Loucy (cell line): Measurements from ENCODE around the gene CACNA1H.

ENCODE experiments used
- H2AFZ ChIP-seq: fragments of 200-600 bp; sonication (generic); 2 replicates; pipeline ENCODE4 v1.6.0; 2016; ENCODE audit warnings: antibody characterized with exemption, mild to moderate bottlenecking, low read length, moderate library complexity
- H3F3A ChIP-seq: fragments of 200-600 bp; 2 replicates; pipeline ENCODE4 v1.6.0; 2016; ENCODE audit warnings: antibody characterized with exemption, low read depth, mild to moderate bottlenecking
- H3K27me3 ChIP-seq: fragments of 200-600 bp; sonication (generic); 2 replicates; pipeline ENCODE4 v1.6.1; 2014; ENCODE audit warnings: low read length, mild to moderate bottlenecking; ENCODE audit not compliant: insufficient read depth, poor library complexity, severe bottlenecking
- H3K36me3 ChIP-seq: fragments of 200-600 bp; sonication (generic); 2 replicates; pipeline ENCODE4 v1.6.1; 2016; ENCODE audit warnings: low read length; ENCODE audit not compliant: insufficient read depth
- H3K4me1 ChIP-seq: fragments of 200-600 bp; sonication (generic); 2 replicates; pipeline ENCODE4 v1.5.1; 2014; ENCODE audit warnings: low read length, mild to moderate bottlenecking; ENCODE audit not compliant: insufficient read depth, poor library complexity, severe bottlenecking
- H3K4me2 ChIP-seq: fragments of 200-600 bp; sonication (generic); 2 replicates; pipeline ENCODE4 v1.6.0; 2014; ENCODE audit warnings: antibody characterized with exemption, low read length, low read depth, mild to moderate bottlenecking; ENCODE audit not compliant: poor library complexity, severe bottlenecking
- H3K4me3 ChIP-seq: fragments of 200-600 bp; sonication (generic); 2 replicates; pipeline ENCODE4 v1.5.1; 2014; ENCODE audit warnings: low read length, mild to moderate bottlenecking, mixed read lengths; ENCODE audit not compliant: poor library complexity, severe bottlenecking
- H3K79me2 ChIP-seq: fragments of 200-600 bp; sonication (generic); 2 replicates; pipeline ENCODE4 v1.6.1; 2014; ENCODE audit warnings: low read length; ENCODE audit not compliant: insufficient read depth
- H3K9ac ChIP-seq: fragments of 200-600 bp; sonication (generic); 2 replicates; pipeline ENCODE4 v1.6.0; 2014; ENCODE audit warnings: mild to moderate bottlenecking, low read depth, low read length, moderate library complexity; ENCODE audit not compliant: poor library complexity, severe bottlenecking
- H3K9me2 ChIP-seq: fragments of 200-600 bp; sonication (generic); replicated peaks from 2 replicates; pipeline ENCODE4 v1.6.1; 2016; ENCODE audit warnings: low read depth, low read length, mixed read lengths
- H3K9me3 ChIP-seq: fragments of 200-600 bp; sonication (generic); 2 replicates; pipeline ENCODE4 v1.6.1; 2014; ENCODE audit warnings: mild to moderate bottlenecking, antibody characterized with exemption, low read length, low read depth; ENCODE audit not compliant: insufficient read depth
- H4K20me1 ChIP-seq: fragments of 200-600 bp; sonication (generic); 2 replicates; pipeline ENCODE4 v1.6.0; 2014; ENCODE audit warnings: antibody characterized with exemption, low read length, mild to moderate bottlenecking; ENCODE audit not compliant: insufficient read depth, poor library complexity, severe bottlenecking
- CTCF ChIP-seq: fragments of 200-600 bp; sonication (generic); conservative IDR thresholded peaks from 2 replicates; pipeline ENCODE4 v1.5.1; 2014; ENCODE audit warnings: mild to moderate bottlenecking, antibody characterized with exemption, low read length
- EZH2phosphoT487 ChIP-seq: fragments of 200-600 bp; IDR thresholded peaks from 2 replicates; pipeline ENCODE4 v1.6.1; 2018; ENCODE audit warnings: antibody characterized with exemption, mild to moderate bottlenecking, moderate library complexity, borderline replicate concordance

The CACNA1H gene

DNA sequence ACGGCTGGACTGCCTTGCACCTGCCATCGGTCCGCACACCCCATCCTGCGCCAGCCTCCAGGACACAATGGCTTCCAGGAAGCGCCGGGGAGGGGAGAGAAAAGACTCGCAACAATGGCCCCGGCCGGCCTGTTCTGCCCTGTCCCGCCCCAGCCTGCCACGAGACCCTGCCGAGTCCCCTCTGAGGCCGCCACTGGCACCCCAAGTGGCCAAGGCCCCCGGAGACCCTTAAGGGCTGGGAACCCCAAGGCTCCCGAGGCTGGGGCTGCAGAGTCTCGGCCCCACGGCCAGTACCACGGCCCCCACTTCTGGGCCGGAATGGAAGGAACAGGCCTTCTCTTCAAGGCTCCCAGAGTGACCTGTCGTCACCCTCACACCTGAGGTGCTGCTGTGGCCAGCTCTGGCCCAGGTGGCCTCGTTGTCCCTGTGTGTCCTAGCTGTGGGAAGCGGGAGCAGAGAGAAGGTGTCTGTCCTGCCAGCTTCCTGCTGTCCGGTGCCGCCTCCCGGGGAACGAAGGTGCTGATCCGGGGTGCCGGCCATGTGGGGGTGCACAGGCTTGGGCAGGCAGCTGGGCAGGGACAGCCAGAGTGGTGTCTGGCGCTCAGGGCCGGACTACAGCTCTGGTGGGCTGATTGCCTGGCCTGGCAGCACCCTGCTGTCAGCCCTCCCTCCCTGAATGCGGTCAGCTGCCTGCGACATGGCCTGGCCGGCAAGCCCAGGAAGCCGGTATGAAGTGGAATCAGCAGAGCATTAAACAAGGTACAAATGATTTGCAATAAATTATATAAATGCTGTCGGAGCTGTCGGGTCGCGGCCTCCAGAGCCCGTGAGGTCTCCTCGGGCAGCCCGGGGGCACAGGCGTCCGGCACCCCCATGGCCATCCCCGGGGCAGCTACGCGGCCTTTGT, 8.2 kb upstream of the CACNA1H start:
- Histone ChIP-seq H3K36me3 (no peaks in the 10 kb centered on the region), H3K27me3 (no peaks in the 10 kb centered on the region), H2AFZ (no peak overlapping the region), H4K20me1 (no peaks in the 10 kb centered on the region), H3K4me1 (no peaks in the 10 kb centered on the region), H3K4me3 (no peak overlapping the region), H3K9ac (no peak overlapping the region), H3F3A (no peaks in the 10 kb centered on the region), H3K79me2 (no peaks in the 10 kb centered on the region), H3K9me2 (no peaks in the 10 kb centered on the region), H3K4me2 (no peak overlapping the region), H3K9me3 (no peaks in the 10 kb centered on the region)
- no peak for TF ChIP-seq CTCF
- no peak for TF ChIP-seq EZH2phosphoT487

GRCh38 chr16:1145383-1146100, 7.4 kb upstream of the CACNA1H start:
- Histone ChIP-seq H3K79me2 (no peaks in the 10 kb centered on the region), H3K4me1 (no peaks in the 10 kb centered on the region), H3K9me3 (no peaks in the 10 kb centered on the region), H4K20me1 (no peaks in the 10 kb centered on the region), H3F3A (no peaks in the 10 kb centered on the region), H3K36me3 (no peaks in the 10 kb centered on the region), H3K27me3 (no peaks in the 10 kb centered on the region), H3K4me3 (no peak overlapping the region), H3K9me2 (no peaks in the 10 kb centered on the region), H2AFZ (no peak overlapping the region), H3K9ac (no peak overlapping the region), H3K4me2 (no peak overlapping the region)
- TF ChIP-seq EZH2phosphoT487 (no peak), CTCF (no peak)

DNA sequence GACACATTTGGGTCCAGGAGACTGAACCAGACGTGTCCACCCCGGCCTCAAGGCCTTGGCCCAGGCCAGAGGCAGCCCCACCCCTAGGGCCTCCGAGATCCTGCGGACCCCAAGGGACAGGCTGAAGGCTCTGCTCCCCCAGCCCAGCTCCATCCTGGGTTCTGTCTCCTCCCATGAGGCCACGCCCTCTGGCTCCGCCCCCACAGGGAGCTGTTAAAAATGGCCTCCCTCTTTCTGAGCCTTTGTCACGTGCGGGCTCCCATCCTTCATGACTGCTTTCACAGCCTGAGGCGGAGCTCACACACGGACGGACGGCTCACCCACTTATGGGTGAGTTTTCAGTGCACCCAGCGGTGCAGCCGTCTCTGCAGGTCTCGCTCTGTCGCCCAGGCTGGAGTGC, 6.5 kb upstream of the CACNA1H start:
- Histone ChIP-seq H4K20me1 (no peaks in the 10 kb centered on the region), H3K79me2 (no peaks in the 10 kb centered on the region), H3K4me1 (no peaks in the 10 kb centered on the region), H3K9me2 (no peaks in the 10 kb centered on the region), H3K9me3 (no peaks in the 10 kb centered on the region), H3K4me2 (no peak overlapping the region), H3K27me3 (no peaks in the 10 kb centered on the region), H2AFZ (no peak overlapping the region), H3K36me3 (no peaks in the 10 kb centered on the region), H3K4me3 (no peak overlapping the region), H3K9ac (no peak overlapping the region), H3F3A (no peaks in the 10 kb centered on the region)
- TF ChIP-seq CTCF (no peak), EZH2phosphoT487 (no peak)
